AG09319 (cell line): ENCODE data around the gene NHEJ1.
A peak's percentile ranks its signal among the peaks of the same experiment; 100 is the strongest.

Experiments used
- DNase-seq: peaks from one replicate; pipeline ENCODE4 v3.0.0-alpha.2; 2010; ENCODE audit warnings: low read depth; ENCODE audit errors: extremely low read depth
- TF ChIP-seq, protein P1 (sequence below): IDR thresholded peaks from 2 replicates; pipeline ENCODE4 v1.5.1; 2011; ENCODE audit warnings: low read depth, mild to moderate bottlenecking, inconsistent platforms, low read length, moderate library complexity

The NHEJ1 gene

DNA sequence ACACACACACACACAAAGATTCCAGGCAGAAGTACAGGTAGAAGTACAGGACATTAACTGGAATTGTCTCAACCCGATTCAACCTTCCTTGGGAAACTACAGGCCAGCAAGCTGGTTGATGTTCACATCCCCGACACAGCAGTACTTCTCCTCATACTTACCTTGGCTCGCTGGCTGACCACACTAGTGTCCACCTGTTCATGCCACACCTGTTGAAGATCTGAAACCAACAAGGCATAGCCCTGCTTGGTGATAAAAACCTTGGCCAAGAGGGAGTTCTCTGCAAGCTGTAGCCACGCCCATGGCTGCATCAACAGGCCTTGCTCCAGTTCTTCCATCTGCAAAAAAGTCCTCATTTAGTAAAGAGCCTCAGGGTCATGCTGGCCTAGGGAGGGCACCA is 2.6 kb downstream of the NHEJ1 start:
- TF ChIP-seq, protein P1, sequence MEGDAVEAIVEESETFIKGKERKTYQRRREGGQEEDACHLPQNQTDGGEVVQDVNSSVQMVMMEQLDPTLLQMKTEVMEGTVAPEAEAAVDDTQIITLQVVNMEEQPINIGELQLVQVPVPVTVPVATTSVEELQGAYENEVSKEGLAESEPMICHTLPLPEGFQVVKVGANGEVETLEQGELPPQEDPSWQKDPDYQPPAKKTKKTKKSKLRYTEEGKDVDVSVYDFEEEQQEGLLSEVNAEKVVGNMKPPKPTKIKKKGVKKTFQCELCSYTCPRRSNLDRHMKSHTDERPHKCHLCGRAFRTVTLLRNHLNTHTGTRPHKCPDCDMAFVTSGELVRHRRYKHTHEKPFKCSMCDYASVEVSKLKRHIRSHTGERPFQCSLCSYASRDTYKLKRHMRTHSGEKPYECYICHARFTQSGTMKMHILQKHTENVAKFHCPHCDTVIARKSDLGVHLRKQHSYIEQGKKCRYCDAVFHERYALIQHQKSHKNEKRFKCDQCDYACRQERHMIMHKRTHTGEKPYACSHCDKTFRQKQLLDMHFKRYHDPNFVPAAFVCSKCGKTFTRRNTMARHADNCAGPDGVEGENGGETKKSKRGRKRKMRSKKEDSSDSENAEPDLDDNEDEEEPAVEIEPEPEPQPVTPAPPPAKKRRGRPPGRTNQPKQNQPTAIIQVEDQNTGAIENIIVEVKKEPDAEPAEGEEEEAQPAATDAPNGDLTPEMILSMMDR: no peak
- DNase-seq: no peak

DNA sequence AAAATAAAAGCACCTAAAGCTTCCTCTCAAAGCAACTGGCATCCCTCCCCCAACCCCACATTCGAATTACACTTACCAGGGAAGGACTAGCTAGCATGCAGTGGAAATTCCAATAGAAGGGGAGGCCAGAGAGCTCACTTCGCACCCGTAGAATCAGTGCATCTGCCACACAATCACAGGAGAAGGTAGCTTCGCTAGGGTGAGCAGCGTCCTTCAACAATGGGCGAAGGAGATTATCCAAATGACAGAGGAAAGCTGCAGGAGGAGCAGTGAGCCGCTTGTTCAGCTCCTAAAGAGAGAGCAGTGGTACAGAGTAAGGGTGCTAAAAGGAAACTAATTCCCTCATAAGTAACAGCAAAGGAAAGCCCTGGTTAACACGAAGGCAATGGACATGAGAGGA is 3.2 kb downstream of the NHEJ1 start:
- TF ChIP-seq, protein P1: no peak
- DNase-seq: no peak

DNA sequence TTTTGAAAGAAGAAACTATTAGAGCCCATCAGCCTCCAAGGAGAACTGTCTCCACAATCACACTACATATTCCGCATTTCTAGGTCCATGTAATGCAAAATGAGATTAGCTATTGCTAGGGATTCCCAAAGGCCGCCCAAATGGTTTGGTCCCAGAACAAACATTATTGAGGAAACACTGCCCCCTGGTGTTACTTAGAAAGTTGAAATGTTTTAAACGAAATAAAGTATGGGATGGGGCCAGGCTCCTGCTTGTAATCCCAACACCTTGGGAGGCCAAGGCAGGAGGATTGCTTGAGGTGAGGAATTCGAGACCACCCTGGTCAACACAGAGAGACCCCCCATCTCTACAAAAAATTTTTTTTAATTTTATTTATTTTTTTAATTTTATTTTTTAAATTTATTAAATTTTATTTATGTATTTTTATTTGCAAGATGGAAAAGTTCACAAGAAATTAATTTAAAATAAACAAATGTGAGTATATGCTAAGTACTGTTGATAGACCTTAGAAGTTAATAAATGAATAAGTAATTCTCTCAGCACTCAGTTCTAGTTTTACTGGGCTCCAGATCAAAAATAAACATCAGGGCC is 5.5 kb downstream of the NHEJ1 start:
- TF ChIP-seq, protein P1: peak; percentile 34
- DNase-seq: no peak

DNA sequence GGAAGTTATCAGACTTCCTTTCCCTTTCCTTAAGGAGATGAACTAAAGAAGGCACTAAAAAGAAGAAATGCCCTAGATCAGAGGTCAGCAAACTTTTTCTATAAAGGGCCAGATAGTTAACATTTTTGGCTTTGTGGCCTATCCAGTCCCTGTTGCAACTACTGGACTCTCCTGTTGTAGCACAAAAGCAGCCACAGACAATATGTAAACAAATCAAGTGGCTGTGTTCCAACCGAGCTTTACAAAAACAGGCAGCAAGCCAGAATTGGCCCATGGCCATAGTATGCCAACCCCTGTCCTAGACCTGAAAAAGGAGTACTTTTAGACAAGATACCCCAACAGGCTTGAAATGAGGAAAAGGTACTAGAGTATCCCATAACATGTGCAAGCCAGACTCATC is 10.9 kb downstream of the NHEJ1 start:
- DNase-seq: no peak
- TF ChIP-seq, protein P1: no peak

DNA sequence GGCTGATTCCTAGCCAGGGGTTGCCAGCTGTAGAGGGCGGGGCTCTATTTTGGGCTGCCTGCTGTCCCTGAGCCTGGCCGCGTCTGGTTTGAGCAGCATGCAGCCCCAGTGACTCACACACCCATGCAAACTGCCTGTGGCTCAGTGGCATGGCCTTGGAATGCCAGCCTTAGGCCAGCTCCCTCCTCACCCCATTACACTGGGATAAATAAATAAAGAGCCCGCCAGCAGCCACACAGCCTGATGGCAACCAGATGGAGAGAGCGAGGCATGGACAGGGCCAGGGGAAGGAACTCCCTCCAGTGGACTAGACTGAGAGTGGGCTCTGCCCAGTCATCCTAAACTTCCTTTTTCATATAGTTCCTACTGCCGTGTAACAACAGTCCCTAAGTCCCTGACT is 18.3 kb downstream of the NHEJ1 start:
- TF ChIP-seq, protein P1: peak; percentile 62
- DNase-seq: peak; percentile 90

DNA sequence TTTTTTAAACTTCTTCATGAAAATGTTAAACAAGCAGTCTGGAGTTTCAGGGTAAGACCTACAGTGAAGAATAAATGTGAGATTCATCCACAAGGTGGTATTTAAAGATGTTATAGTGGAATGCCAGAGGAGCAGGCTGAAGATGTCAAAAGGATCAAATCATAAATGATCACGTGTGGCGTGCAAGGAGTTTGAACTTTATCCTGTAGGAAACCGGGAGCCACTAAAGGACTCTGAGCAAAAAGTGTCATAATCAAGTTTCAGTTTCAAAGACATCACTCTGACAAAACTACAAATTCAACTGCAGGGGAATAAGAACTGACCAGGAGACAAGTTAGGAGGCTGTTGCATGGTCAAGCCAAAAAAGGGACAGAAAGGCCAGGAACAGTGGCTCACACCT is 19.9 kb downstream of the NHEJ1 start:
- TF ChIP-seq, protein P1: no peak

DNA sequence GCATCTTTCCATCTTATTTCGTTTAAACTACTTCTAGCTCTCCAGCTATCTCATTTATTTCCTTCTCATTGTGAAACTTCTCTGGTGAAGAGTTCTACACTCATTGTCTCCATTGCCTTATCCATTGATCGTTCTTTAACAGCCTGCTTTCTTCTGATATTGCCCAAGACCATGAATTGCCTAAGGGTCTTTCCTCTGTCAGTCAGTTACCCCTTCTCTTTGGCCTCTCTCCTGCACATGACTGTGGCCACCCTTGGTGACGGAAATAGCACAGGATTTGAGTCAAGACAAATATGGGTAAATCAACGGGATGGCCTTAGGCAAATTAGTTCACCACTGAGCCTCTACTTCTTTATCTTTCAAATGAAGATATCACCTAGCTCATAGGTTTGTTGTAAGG is 26.6 kb downstream of the NHEJ1 start:
- TF ChIP-seq, protein P1: no peak
- DNase-seq: no peak

More for the DNA sequence above, 19.9 kb downstream of the NHEJ1 start:
- no peak for DNase-seq
